ENCODE data around the gene TMEM52B. TPM values are rescaled to one million over a fixed set of nuclear protein-coding genes. Genes with fewer than 3 reads are reported as not detected.

Gene TMEM52B
- total and polyA plus RNA-seq, 8 donors: 0.28 to 2.2 (median 0.30) TPM; not detected in 5

DNA sequence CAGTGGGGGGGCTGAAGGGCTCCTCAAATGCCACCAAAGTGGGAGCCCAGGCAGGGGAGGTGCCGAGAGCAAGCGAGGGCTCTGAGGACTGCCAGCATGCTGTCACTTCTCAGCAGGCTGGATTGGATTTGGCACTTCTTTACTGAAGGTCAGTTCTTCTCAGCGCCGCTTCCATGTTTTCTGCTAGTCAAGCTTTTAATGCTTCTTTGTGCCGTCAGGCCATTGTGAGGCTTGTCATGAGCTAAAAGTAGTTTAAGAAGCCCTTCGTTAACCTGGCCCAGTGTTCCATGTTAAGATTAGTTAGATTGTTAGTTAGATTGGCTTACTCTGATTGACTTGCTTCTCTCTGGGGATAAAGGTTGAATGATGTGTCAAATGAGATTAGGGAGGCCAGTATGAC is 47.3 kb downstream of the TMEM52B start:
- Histone ChIP-seq H3K27ac (no peak overlapping the region), H3K36me3 (peaks cover 4 to 32% (median 18%) of the 10 kb centered on the region in 3 donors), H3K27me3 (no peaks in the 10 kb centered on the region), H3K9me3 (no peaks in the 10 kb centered on the region), H3K4me1 (no peaks in the 10 kb centered on the region), H3K4me3 (no peak overlapping the region)
- intact Hi-C loops (cut with DNase I): no loop called here
- DNase-seq: no peak
- TF ChIP-seq CTCF (IDR thresholded peaks at IDR 0.05): no peak
- WGBS, 2 donors: 93 to 95% methylated on average over 4 to 6 of the region's 6 CpGs
- FAIRE-seq: no peak
- ATAC-seq: no peak

DNA sequence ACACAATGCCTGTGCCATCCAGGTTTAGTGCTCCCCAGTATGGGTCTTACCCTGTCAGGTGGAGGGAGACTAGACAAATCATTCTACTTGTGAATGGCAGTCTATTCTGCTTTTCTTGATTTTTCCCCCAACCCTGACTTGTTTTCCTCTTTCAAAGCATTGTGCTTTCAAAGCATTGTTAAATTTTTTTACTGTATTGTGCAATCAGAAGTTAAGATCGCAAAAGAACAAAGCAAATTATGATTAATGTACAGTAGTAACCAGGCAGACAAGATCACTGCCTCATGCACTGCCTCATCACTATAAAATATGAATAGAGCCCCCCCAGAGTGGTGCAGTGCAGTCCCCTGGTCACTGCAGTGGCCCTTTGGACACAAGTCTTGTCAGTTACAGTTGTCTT is 47.9 kb downstream of the TMEM52B start:
- no peak for DNase-seq
- H3K4me3 ChIP-seq: no peak overlapping the region
- no peak for TF ChIP-seq CTCF (IDR thresholded peaks at IDR 0.05)
- intact Hi-C loops (cut with DNase I): no loop called here
- H3K36me3 ChIP-seq: peaks cover 0 to 25% (median 17%) of the 10 kb centered on the region in 3 donors
- 39 to 47% methylated on average over 1 of the region's 1 CpG for WGBS, 2 donors
- no peak overlapping the region for H3K27ac ChIP-seq
- FAIRE-seq: no peak
- H3K9me3 ChIP-seq: no peaks in the 10 kb centered on the region
- no peaks in the 10 kb centered on the region for H3K4me1 ChIP-seq
- no peaks in the 10 kb centered on the region for H3K27me3 ChIP-seq
- ATAC-seq: peak in 1 of 4 donors; percentile 8

GRCh38 chr12:10227648-10228047 is 48.8 kb downstream of the TMEM52B start:
- DNase-seq (no peak), FAIRE-seq (no peak), ATAC-seq (no peak)
- TF ChIP-seq CTCF (IDR thresholded peaks at IDR 0.05): no peak
- WGBS, 2 donors: 71 to 89% methylated on average over 1 of the region's 1 CpG
- Histone ChIP-seq H3K4me3 (no peak overlapping the region), H3K9me3 (no peaks in the 10 kb centered on the region), H3K4me1 (no peaks in the 10 kb centered on the region), H3K36me3 (peaks cover 0 to 16% (median 8%) of the 10 kb centered on the region in 3 donors), H3K27me3 (no peaks in the 10 kb centered on the region), H3K27ac (no peak overlapping the region)
- intact Hi-C loops (cut with DNase I): no loop called here

- Histone ChIP-seq H3K27ac (no peak overlapping the region), H3K4me1 (no peaks in the 10 kb centered on the region), H3K36me3 (no peaks in the 10 kb centered on the region), H3K9me3 (no peaks in the 10 kb centered on the region), H3K4me3 (no peak overlapping the region), H3K27me3 (no peaks in the 10 kb centered on the region)
- ATAC-seq (no peak), FAIRE-seq (no peak), DNase-seq (no peak)
- intact Hi-C loops (cut with DNase I): loop anchor here in 1 of 3 donors (10.0 kb wide), 1 partner anchor 320 kb away; no protein-coding TSS in a partner anchor
- TF ChIP-seq CTCF (IDR thresholded peaks at IDR 0.05): no peak
Measured at GRCh38 chr12:10234562-10234961, 55.7 kb downstream of the TMEM52B start.

- H3K4me3 ChIP-seq: no peak overlapping the region
- no peaks in the 10 kb centered on the region for H3K36me3 ChIP-seq
- peak; percentile 63 to 85 (median 78) for TF ChIP-seq CTCF (IDR thresholded peaks at IDR 0.05)
- intact Hi-C loops (cut with DNase I): loop anchor here in 2 of 3 donors (5.0 to 10.0 kb wide), 2 partner anchors 319 to 331 kb away; no protein-coding TSS in a partner anchor
- DNase-seq (peak in 1 of 6 donors; percentile 31), ATAC-seq (peak; percentile 76 to 88 (median 86)), FAIRE-seq (peak; percentile 94)
- no peaks in the 10 kb centered on the region for H3K9me3 ChIP-seq
- no peak overlapping the region for H3K27ac ChIP-seq
- H3K4me1 ChIP-seq: no peaks in the 10 kb centered on the region
- H3K27me3 ChIP-seq: no peaks in the 10 kb centered on the region
- 41 to 53% methylated on average over 4 of the region's 4 CpGs for WGBS, 2 donors
Measured at GRCh38 chr12:10235761-10236631, 57.2 kb downstream of the TMEM52B start.
